ENCODE measurements around the gene PRRC2A. TPM values are rescaled to one million over a fixed set of nuclear protein-coding genes. Genes with fewer than 3 reads are reported as not detected.

The PRRC2A gene
- total and polyA plus RNA-seq, 4 donors = 73.7 to 157 (median 103) TPM

GRCh38 chr6:31661262-31662123 lies 41.0 kb downstream of the PRRC2A start:
- Histone ChIP-seq H3K27ac (ENCODE audit: low read depth in 1 of 2, low read length in 1 of 2) (peak overlapping the region; percentile 85 to 95), H3K9me3 (ENCODE audit: control insufficient read depth in 4 of 4, insufficient read depth in 3 of 4, low read length in 3 of 4) (no peaks in the 10 kb centered on the region), H3K4me1 (ENCODE audit: control insufficient read depth in 5 of 5, insufficient read depth in 5 of 5, low read length in 5 of 5) (peaks cover 7 to 51% (median 11%) of the 10 kb centered on the region in 5 donors), H3K9ac (ENCODE audit: insufficient read depth in 1 of 2, low read length in 2 of 2) (peak overlapping the region in 1 of 2 donors; percentile 65), H3K27me3 (ENCODE audit: control insufficient read depth in 3 of 3, insufficient read depth in 3 of 3, low read length in 2 of 3) (no peaks in the 10 kb centered on the region), H3K36me3 (ENCODE audit: control insufficient read depth in 4 of 4, insufficient read depth in 4 of 4, low read length in 4 of 4) (peaks cover 3 to 22% (median 7%) of the 10 kb centered on the region in 4 donors), H3K4me3 (no peak overlapping the region)
- TF ChIP-seq, protein P1, sequence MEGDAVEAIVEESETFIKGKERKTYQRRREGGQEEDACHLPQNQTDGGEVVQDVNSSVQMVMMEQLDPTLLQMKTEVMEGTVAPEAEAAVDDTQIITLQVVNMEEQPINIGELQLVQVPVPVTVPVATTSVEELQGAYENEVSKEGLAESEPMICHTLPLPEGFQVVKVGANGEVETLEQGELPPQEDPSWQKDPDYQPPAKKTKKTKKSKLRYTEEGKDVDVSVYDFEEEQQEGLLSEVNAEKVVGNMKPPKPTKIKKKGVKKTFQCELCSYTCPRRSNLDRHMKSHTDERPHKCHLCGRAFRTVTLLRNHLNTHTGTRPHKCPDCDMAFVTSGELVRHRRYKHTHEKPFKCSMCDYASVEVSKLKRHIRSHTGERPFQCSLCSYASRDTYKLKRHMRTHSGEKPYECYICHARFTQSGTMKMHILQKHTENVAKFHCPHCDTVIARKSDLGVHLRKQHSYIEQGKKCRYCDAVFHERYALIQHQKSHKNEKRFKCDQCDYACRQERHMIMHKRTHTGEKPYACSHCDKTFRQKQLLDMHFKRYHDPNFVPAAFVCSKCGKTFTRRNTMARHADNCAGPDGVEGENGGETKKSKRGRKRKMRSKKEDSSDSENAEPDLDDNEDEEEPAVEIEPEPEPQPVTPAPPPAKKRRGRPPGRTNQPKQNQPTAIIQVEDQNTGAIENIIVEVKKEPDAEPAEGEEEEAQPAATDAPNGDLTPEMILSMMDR (IDR thresholded peaks at IDR 0.05; ENCODE audit: control extremely low read depth, extremely low read depth) = no peak
- no peak for DNase-seq
- WGBS, 2 donors = 79 to 86% methylated on average over 12 of the region's 12 CpGs
- no peak for ATAC-seq (ENCODE audit: insufficient read depth, low FRiP score)

DNA sequence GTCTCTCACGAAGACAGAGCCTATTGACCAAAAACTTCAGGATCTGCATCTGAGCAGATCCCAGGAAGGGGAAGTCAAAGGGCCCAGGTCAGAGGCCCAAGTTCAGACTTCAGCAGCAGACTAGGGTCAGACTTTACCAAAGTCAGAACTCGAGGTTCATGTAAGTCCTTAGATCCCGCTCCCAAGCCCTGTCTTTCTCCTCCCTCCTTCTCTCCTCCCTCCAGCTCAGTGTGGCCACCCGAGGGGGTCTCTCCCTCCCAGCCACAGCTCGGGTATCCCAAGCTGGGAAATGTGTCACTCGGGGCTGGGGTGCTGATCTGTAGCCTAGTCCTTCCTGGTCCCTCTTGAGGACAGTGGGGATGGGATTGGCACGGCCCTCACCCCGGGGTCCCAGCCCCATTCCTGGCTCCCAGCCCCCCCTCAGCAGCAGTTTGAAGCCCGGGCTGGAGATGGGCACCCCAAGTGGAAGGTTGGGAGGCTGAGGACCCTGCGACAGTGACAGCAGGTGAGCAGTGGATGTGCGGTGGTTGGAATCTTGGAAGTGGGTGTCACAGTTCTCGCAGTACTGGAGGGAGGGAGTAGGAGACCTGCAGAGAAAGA lies 41.7 kb downstream of the PRRC2A start:
- H3K27ac ChIP-seq (ENCODE audit: low read depth in 1 of 2, low read length in 1 of 2) = no peak overlapping the region
- no peak overlapping the region for H3K9ac ChIP-seq (ENCODE audit: insufficient read depth in 1 of 2, low read length in 2 of 2)
- no peaks in the 10 kb centered on the region for H3K27me3 ChIP-seq (ENCODE audit: control insufficient read depth in 3 of 3, insufficient read depth in 3 of 3, low read length in 2 of 3)
- no peak for DNase-seq
- H3K36me3 ChIP-seq (ENCODE audit: control insufficient read depth in 4 of 4, insufficient read depth in 4 of 4, low read length in 4 of 4) = peaks cover 3 to 18% (median 10%) of the 10 kb centered on the region in 4 donors
- WGBS, 2 donors = 87 to 89% methylated on average over 10 to 12 of the region's 12 CpGs
- H3K9me3 ChIP-seq (ENCODE audit: control insufficient read depth in 4 of 4, insufficient read depth in 3 of 4, low read length in 3 of 4) = no peaks in the 10 kb centered on the region
- no peak for ATAC-seq (ENCODE audit: insufficient read depth, low FRiP score)
- TF ChIP-seq, protein P1 (IDR thresholded peaks at IDR 0.05; ENCODE audit: control extremely low read depth, extremely low read depth) = no peak
- H3K4me3 ChIP-seq = no peak overlapping the region
- peaks cover 8 to 57% (median 16%) of the 10 kb centered on the region in 5 donors for H3K4me1 ChIP-seq (ENCODE audit: control insufficient read depth in 5 of 5, insufficient read depth in 5 of 5, low read length in 5 of 5)

DNA sequence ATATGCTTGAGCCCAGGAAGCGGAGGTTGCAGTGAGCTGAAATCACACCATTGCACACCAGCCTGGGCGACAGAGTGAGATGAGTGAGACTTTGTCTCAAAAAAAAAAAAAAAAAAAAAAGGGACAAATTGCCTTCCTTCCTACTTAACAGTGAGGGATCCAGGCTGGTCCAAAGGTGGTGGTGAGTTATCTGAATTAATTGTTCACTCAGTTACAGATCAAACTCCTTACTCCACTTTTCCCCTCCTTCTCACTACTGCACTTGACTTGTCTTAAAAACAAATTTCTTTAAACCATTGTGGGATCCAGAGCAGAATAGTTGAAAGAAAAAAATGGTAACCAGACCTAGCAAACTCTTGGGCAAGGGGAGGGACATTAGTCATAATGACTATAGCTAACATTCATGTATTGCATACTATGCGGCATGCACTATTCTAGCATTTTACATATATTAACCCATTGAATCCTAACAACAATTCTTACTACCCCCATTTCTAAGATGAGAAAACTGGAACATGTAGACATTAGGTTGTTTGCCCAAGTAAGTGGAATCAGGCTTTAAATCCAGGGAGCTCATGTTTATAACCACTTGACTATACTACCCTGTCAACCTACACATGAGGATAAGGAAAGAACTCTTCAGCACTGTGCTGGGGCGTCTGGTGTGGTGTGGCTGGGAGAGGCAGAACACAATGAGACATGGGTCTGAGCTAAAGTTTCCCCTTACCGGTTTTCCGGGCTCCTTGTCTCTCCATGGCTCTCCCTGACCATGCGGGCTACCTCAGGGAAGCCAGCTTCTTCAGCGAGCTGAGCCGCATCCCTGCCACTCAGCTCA lies 42.8 kb downstream of the PRRC2A start:
- DNase-seq (no peak), ATAC-seq (ENCODE audit: insufficient read depth, low FRiP score) (no peak)
- Histone ChIP-seq H3K9ac (ENCODE audit: insufficient read depth in 1 of 2, low read length in 2 of 2) (peak overlapping the region; percentile 4 to 84), H3K27me3 (ENCODE audit: control insufficient read depth in 3 of 3, insufficient read depth in 3 of 3, low read length in 2 of 3) (no peaks in the 10 kb centered on the region), H3K9me3 (ENCODE audit: control insufficient read depth in 4 of 4, insufficient read depth in 3 of 4, low read length in 3 of 4) (no peaks in the 10 kb centered on the region), H3K4me3 (no peak overlapping the region), H3K36me3 (ENCODE audit: control insufficient read depth in 4 of 4, insufficient read depth in 4 of 4, low read length in 4 of 4) (peaks cover 0 to 22% (median 14%) of the 10 kb centered on the region in 4 donors), H3K4me1 (ENCODE audit: control insufficient read depth in 5 of 5, insufficient read depth in 5 of 5, low read length in 5 of 5) (peaks cover 8 to 54% (median 16%) of the 10 kb centered on the region in 5 donors), H3K27ac (ENCODE audit: low read depth in 1 of 2, low read length in 1 of 2) (peak overlapping the region; percentile 38 to 96)
- WGBS, 2 donors = 62% methylated on average over 9 of the region's 9 CpGs
- TF ChIP-seq, protein P1 (IDR thresholded peaks at IDR 0.05; ENCODE audit: control extremely low read depth, extremely low read depth) = no peak
